GM23248 (cell line): ENCODE results near the gene LYPD8. TPM values are rescaled to one million over a fixed set of nuclear protein-coding genes. Genes with fewer than 3 reads are reported as not detected.
"Not testable (repeated sequence)": the region's sequence is repeated elsewhere in the genome, so short reads cannot be mapped to it uniquely, and the experiment has no call there.

Experiments used
- DNase-seq: peaks from one replicate; pipeline ENCODE4 v3.0.0-alpha.2; 2015
- H2AFZ ChIP-seq: fragments of 200-600 bp; sonication (generic); 2 replicates; pipeline ENCODE4 v1.6.1; 2016; ENCODE audit warnings: antibody characterized with exemption
- H3F3A ChIP-seq: fragments of 200-600 bp; sonication (generic); 2 replicates; pipeline ENCODE4 v1.6.1; 2016; ENCODE audit warnings: mild to moderate bottlenecking, antibody characterized with exemption, mixed run types; ENCODE audit not compliant: insufficient read depth
- H3K27ac ChIP-seq: fragments of 200-600 bp; sonication (generic); 2 replicates; pipeline ENCODE4 v1.5.1; 2016; ENCODE audit warnings: mild to moderate bottlenecking
- H3K27me3 ChIP-seq: fragments of 200-600 bp; sonication (generic); replicated peaks from 2 replicates; pipeline ENCODE4 v1.6.1; 2016; ENCODE audit warnings: mild to moderate bottlenecking; ENCODE audit not compliant: insufficient read depth
- H3K36me3 ChIP-seq: fragments of 200-600 bp; sonication (generic); 2 replicates; pipeline ENCODE4 v1.6.1; 2016; ENCODE audit warnings: low read depth, mild to moderate bottlenecking
- H3K4me1 ChIP-seq: fragments of 200-600 bp; sonication (generic); 2 replicates; pipeline ENCODE4 v1.6.1; 2016; ENCODE audit warnings: mild to moderate bottlenecking; ENCODE audit not compliant: insufficient read depth
- H3K4me2 ChIP-seq: fragments of 200-600 bp; sonication (generic); one replicate; pipeline ENCODE4 v1.6.1; 2016; ENCODE audit warnings: mild to moderate bottlenecking; ENCODE audit not compliant: unreplicated experiment
- H3K4me3 ChIP-seq: fragments of 200-600 bp; sonication (generic); 2 replicates; pipeline ENCODE4 v1.5.1; 2016; ENCODE audit warnings: mild to moderate bottlenecking
- H3K79me2 ChIP-seq: fragments of 200-600 bp; sonication (generic); 2 replicates; pipeline ENCODE4 v1.6.1; 2016; ENCODE audit warnings: mild to moderate bottlenecking; ENCODE audit not compliant: insufficient read depth
- H3K9ac ChIP-seq: fragments of 200-600 bp; sonication (generic); 2 replicates; pipeline ENCODE4 v1.6.1; 2016; ENCODE audit warnings: mild to moderate bottlenecking
- H3K9me2 ChIP-seq: fragments of 200-600 bp; sonication (generic); 2 replicates; pipeline ENCODE4 v1.6.1; 2016; ENCODE audit warnings: mixed run types, mild to moderate bottlenecking, moderate library complexity; ENCODE audit not compliant: insufficient read depth
- H3K9me3 ChIP-seq: fragments of 200-600 bp; sonication (generic); one replicate; pipeline ENCODE4 v1.6.1; 2017; ENCODE audit warnings: low read depth
- H4K20me1 ChIP-seq: fragments of 200-600 bp; sonication (generic); 2 replicates; pipeline ENCODE4 v1.6.0; 2016; ENCODE audit not compliant: insufficient read depth
- EZH2 ChIP-seq: fragments of 200-600 bp; sonication (generic); IDR thresholded peaks from 2 replicates; pipeline ENCODE4 v1.6.1; 2018; ENCODE audit warnings: antibody characterized with exemption, mild to moderate bottlenecking; ENCODE audit not compliant: insufficient read depth, poor library complexity, severe bottlenecking
- EZH2phosphoT487 ChIP-seq: fragments of 200-600 bp; sonication (generic); IDR thresholded peaks from 2 replicates; pipeline ENCODE4 v1.6.1; 2018; ENCODE audit warnings: antibody characterized with exemption, moderate library complexity, mild to moderate bottlenecking, low read depth; ENCODE audit not compliant: insufficient read depth
- WGBS, 2 experiments: methylation state at CpG; one replicate each; pipeline ENCODE4 v1.1.6; 2015 to 2017; ENCODE audit warnings: low lambda C conversion rate in 2 of 2, low coverage in 1 of 2; ENCODE audit errors: missing lambda C conversion rate in 2 of 2; 5-methylcytosine and 5-hydroxymethylcytosine counted together
- in situ Hi-C: fragments of 300-500 bp; cut with MboI; formaldehyde crosslinking; loops from 2 replicates; pipeline ENCODE4 v1.15.0; 2020
- polyA plus RNA-seq: library from polyadenylated mRNA; unstranded; fragments of >200 nt; fragmentation: Nextera tagmentation; extraction: Ambion mirVana; gene quantifications from 2 replicates; pipeline ENCODE4 v1.2.1, GENCODE V29; 2016
- total RNA-seq: library from RNA; depleted of rRNA; stranded (reverse); fragments of >200 nt; shearing (Covaris generic); gene quantifications from 2 replicates; pipeline ENCODE4 v1.2.3, GENCODE V29; 2014; rRNA removed

LYPD8 gene
- total RNA-seq (not detected in 2 replicates), polyA plus RNA-seq (not detected in 2 replicates)

- in situ Hi-C loops, result no loop called here
- no peak within 1 kb of the TSS for H3K27ac ChIP-seq
- no peak for DNase-seq
- H3K36me3 ChIP-seq, result no peaks in the 10 kb centered on the region
- H3K4me2 ChIP-seq, result no peak within 1 kb of the TSS
- H3K4me3 ChIP-seq, result no peak within 1 kb of the TSS
- H3K79me2 ChIP-seq, result no peaks in the 10 kb centered on the region
- 24 to 38% methylated on average over 6 of the region's 6 CpGs for WGBS, 2 experiments
- no peaks in the 10 kb centered on the region for H3K27me3 ChIP-seq
- no peak within 1 kb of the TSS for H2AFZ ChIP-seq
- TF ChIP-seq EZH2phosphoT487, result no peak
- TF ChIP-seq EZH2, result no peak
- no peaks in the 10 kb centered on the region for H3K9me2 ChIP-seq
- no peaks in the 10 kb centered on the region for H4K20me1 ChIP-seq
- H3F3A ChIP-seq, result peaks cover 8% of the 10 kb centered on the region; the same call in 1 of the 2 replicates
- H3K9ac ChIP-seq, result no peak within 1 kb of the TSS
- no peaks in the 10 kb centered on the region for H3K9me3 ChIP-seq
- no peaks in the 10 kb centered on the region for H3K4me1 ChIP-seq
Measured at GRCh38 chr1:248755517-248755916, at the start of gene LYPD8. LYPD8 (minus strand) TSS chr1:248755759; CDS start chr1:248751081, 4,678 bp downstream.

GRCh38 chr1:248804771-248805681 is 49.5 kb upstream of the LYPD8 start:
- in situ Hi-C loops, result no loop called here
- DNase-seq, result no peak

GRCh38 chr1:248803501-248803900 is 47.9 kb upstream of the LYPD8 start:
- H3K79me2 ChIP-seq, H3K4me2 ChIP-seq, in situ Hi-C loops, H3K9me3 ChIP-seq, H3K9me2 ChIP-seq, H2AFZ ChIP-seq, DNase-seq, H4K20me1 ChIP-seq, H3K4me1 ChIP-seq, H3K27ac ChIP-seq, H3K4me3 ChIP-seq, H3K27me3 ChIP-seq, H3K9ac ChIP-seq, H3K36me3 ChIP-seq: not testable (repeated sequence)
- WGBS, 2 experiments, result 84 to 91% methylated on average over 10 to 15 of the region's 15 CpGs
- H3F3A ChIP-seq, result peaks cover 11% of the 10 kb centered on the region

More at GRCh38 chr1:248804771-248805681, 49.5 kb upstream of the LYPD8 start:
- no peak overlapping the region for H2AFZ ChIP-seq
- H4K20me1 ChIP-seq, result no peaks in the 10 kb centered on the region
- H3K27ac ChIP-seq, result no peak overlapping the region
- H3K9ac ChIP-seq, result no peak overlapping the region
- H3K27me3 ChIP-seq, result 0 out of 2 replicates have a peak, but pooled peaks cover 3% of the 10 kb centered on the region
- TF ChIP-seq EZH2 (no peak), EZH2phosphoT487 (no peak)
- no peaks in the 10 kb centered on the region for H3K9me3 ChIP-seq
- no peaks in the 10 kb centered on the region for H3K4me1 ChIP-seq
- H3K4me2 ChIP-seq, result no peak overlapping the region
- peaks cover 13% of the 10 kb centered on the region for H3F3A ChIP-seq
- 90 to 91% methylated on average over 10 of the region's 10 CpGs for WGBS, 2 experiments
- H3K79me2 ChIP-seq, result no peaks in the 10 kb centered on the region
- no peaks in the 10 kb centered on the region for H3K36me3 ChIP-seq
- no peaks in the 10 kb centered on the region for H3K9me2 ChIP-seq
- H3K4me3 ChIP-seq, result no peak overlapping the region

- Histone ChIP-seq H3F3A (peaks cover 5% of the 10 kb centered on the region), H3K27me3 (0 out of 2 replicates have a peak, but pooled peaks cover 3% of the 10 kb centered on the region), H3K9ac (no peak overlapping the region), H4K20me1 (no peaks in the 10 kb centered on the region), H3K9me2 (no peaks in the 10 kb centered on the region), H3K9me3 (no peaks in the 10 kb centered on the region), H2AFZ (no peak overlapping the region), H3K4me3 (no peak overlapping the region), H3K4me2 (no peak overlapping the region), H3K79me2 (no peaks in the 10 kb centered on the region), H3K27ac (no peak overlapping the region), H3K36me3 (no peaks in the 10 kb centered on the region), H3K4me1 (no peaks in the 10 kb centered on the region)
- no peak for DNase-seq
- TF ChIP-seq EZH2phosphoT487, result no peak
- in situ Hi-C loops, result no loop called here
- WGBS, 2 experiments, result 69 to 70% methylated on average over 6 of the region's 6 CpGs
Measured at GRCh38 chr1:248802454-248802853, 46.9 kb upstream of the LYPD8 start.
